ENCODE results near the gene LRRC52.

LRRC52 gene

GRCh38 chr1:165531021-165531420 is 12.8 kb upstream of the LRRC52 start:
- Histone ChIP-seq H3K36me3 (ENCODE audit: insufficient read depth, low read length) (no peaks in the 10 kb centered on the region), H4K20me1 (ENCODE audit: insufficient read depth, low read length, poor library complexity, severe bottlenecking) (no peaks in the 10 kb centered on the region), H3K9me2 (replicated peaks; ENCODE audit: low read depth, low read length) (no peaks in the 10 kb centered on the region), H3K4me1 (ENCODE audit: insufficient read depth, low read length, poor library complexity, severe bottlenecking) (no peaks in the 10 kb centered on the region), H3K79me2 (ENCODE audit: insufficient read depth, low read length) (no peaks in the 10 kb centered on the region), H3K4me2 (ENCODE audit: low read depth, low read length, poor library complexity, severe bottlenecking) (no peak overlapping the region), H3K4me3 (ENCODE audit: low read length, poor library complexity, severe bottlenecking) (no peak overlapping the region), H3K27me3 (ENCODE audit: insufficient read depth, low read length, poor library complexity, severe bottlenecking) (no peaks in the 10 kb centered on the region), H3K9ac (ENCODE audit: low read depth, low read length, poor library complexity, severe bottlenecking) (no peak overlapping the region), H3K9me3 (ENCODE audit: insufficient read depth, low read depth, low read length) (no peaks in the 10 kb centered on the region), H2AFZ (ENCODE audit: low read length) (no peak overlapping the region), H3F3A (ENCODE audit: low read depth) (no peaks in the 10 kb centered on the region)
- TF ChIP-seq EZH2phosphoT487 (IDR thresholded peaks at IDR 0.05; ENCODE audit: borderline replicate concordance), result no peak
- no peak for TF ChIP-seq CTCF (conservative IDR thresholded peaks at IDR 0.05; ENCODE audit: low read length)

DNA sequence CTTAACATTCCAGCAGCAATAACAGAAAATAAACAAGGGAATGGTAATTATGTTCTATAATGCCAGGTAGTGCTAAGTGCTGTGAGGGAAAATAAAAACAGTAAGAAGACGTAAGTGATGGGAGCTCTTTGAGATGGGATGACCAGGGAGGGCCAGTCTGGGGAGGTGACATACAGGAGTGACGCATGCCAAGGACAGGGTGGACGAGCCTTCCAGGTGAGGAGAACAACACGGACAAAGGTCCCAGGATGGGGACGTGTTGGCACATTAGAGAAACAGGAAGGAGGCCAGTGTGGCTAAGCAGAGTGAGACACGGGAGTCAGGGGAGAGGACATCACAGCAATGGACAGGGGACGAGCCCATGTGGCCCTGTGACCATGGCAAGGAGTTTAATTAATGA is 11.7 kb upstream of the LRRC52 start:
- no peaks in the 10 kb centered on the region for H3F3A ChIP-seq (ENCODE audit: low read depth)
- no peaks in the 10 kb centered on the region for H4K20me1 ChIP-seq (ENCODE audit: insufficient read depth, low read length, poor library complexity, severe bottlenecking)
- H3K9me2 ChIP-seq (replicated peaks; ENCODE audit: low read depth, low read length), result no peaks in the 10 kb centered on the region
- H3K27me3 ChIP-seq (ENCODE audit: insufficient read depth, low read length, poor library complexity, severe bottlenecking), result no peaks in the 10 kb centered on the region
- H3K4me2 ChIP-seq (ENCODE audit: low read depth, low read length, poor library complexity, severe bottlenecking), result no peak overlapping the region
- H2AFZ ChIP-seq (ENCODE audit: low read length), result no peak overlapping the region
- H3K9ac ChIP-seq (ENCODE audit: low read depth, low read length, poor library complexity, severe bottlenecking), result no peak overlapping the region
- H3K4me1 ChIP-seq (ENCODE audit: insufficient read depth, low read length, poor library complexity, severe bottlenecking), result no peaks in the 10 kb centered on the region
- H3K79me2 ChIP-seq (ENCODE audit: insufficient read depth, low read length), result no peaks in the 10 kb centered on the region
- H3K36me3 ChIP-seq (ENCODE audit: insufficient read depth, low read length), result no peaks in the 10 kb centered on the region
- H3K9me3 ChIP-seq (ENCODE audit: insufficient read depth, low read depth, low read length), result no peaks in the 10 kb centered on the region
- TF ChIP-seq CTCF (conservative IDR thresholded peaks at IDR 0.05; ENCODE audit: low read length) (no peak), EZH2phosphoT487 (IDR thresholded peaks at IDR 0.05; ENCODE audit: borderline replicate concordance) (no peak)
- H3K4me3 ChIP-seq (ENCODE audit: low read length, poor library complexity, severe bottlenecking), result no peak overlapping the region

DNA sequence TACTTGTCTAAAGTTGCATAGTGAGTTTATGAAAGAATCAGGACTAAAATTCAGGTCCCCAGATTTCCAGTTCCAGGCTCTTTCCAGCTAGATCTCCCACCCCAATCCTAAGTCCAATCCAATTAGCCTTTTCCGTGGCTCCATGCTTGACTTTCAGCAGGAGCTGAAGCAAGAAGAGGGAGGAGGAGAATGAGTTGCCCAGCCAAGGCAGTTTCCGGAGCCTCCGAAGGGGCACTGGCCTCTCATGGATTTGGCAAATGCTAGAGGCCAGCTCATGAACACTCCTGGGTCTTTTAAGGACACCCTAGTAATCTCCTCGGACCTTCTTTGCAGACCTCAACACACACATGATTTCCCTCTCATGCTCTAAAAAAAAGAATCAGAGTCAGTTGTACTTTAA is 10.5 kb upstream of the LRRC52 start:
- Histone ChIP-seq H3K4me3 (ENCODE audit: low read length, poor library complexity, severe bottlenecking) (no peak overlapping the region), H3K9ac (ENCODE audit: low read depth, low read length, poor library complexity, severe bottlenecking) (no peak overlapping the region), H3F3A (ENCODE audit: low read depth) (no peaks in the 10 kb centered on the region), H4K20me1 (ENCODE audit: insufficient read depth, low read length, poor library complexity, severe bottlenecking) (no peaks in the 10 kb centered on the region), H3K4me1 (ENCODE audit: insufficient read depth, low read length, poor library complexity, severe bottlenecking) (no peaks in the 10 kb centered on the region), H3K27me3 (ENCODE audit: insufficient read depth, low read length, poor library complexity, severe bottlenecking) (no peaks in the 10 kb centered on the region), H3K79me2 (ENCODE audit: insufficient read depth, low read length) (no peaks in the 10 kb centered on the region), H3K4me2 (ENCODE audit: low read depth, low read length, poor library complexity, severe bottlenecking) (no peak overlapping the region), H3K9me3 (ENCODE audit: insufficient read depth, low read depth, low read length) (no peaks in the 10 kb centered on the region), H2AFZ (ENCODE audit: low read length) (no peak overlapping the region), H3K9me2 (replicated peaks; ENCODE audit: low read depth, low read length) (no peaks in the 10 kb centered on the region), H3K36me3 (ENCODE audit: insufficient read depth, low read length) (no peaks in the 10 kb centered on the region)
- TF ChIP-seq CTCF (conservative IDR thresholded peaks at IDR 0.05; ENCODE audit: low read length), result no peak
- TF ChIP-seq EZH2phosphoT487 (IDR thresholded peaks at IDR 0.05; ENCODE audit: borderline replicate concordance), result no peak
